ENCODE measurements around the gene MACROD2.

The MACROD2 gene

DNA sequence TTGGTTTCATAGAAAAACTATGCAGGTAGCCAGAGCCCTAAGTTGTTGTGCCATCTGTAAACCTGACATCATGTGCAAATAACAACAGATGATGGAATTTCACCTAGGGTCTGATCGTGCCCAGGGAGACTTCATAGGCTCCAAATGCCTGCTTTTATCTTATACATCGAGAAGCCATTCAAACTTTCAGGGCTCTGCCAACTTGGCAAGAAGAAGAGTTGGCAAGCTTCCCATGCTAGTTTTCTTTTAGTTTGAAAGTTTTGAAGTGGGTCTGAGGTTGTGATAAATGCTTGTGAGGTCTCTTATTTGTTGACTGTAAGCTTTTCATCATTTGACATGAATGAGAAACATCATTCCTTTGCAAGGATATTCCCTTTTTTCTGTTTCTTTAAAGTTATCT, 517.5 kb downstream of the MACROD2 start:
- no peak overlapping the region for H3K4me3 ChIP-seq (ENCODE audit: insufficient read length, low read depth)
- DNase-seq (ENCODE audit: low read depth, low spot score): no peak
- no peak overlapping the region for H3K9ac ChIP-seq (ENCODE audit: insufficient read length, low read depth)
- no peaks in the 10 kb centered on the region for H3K4me1 ChIP-seq (ENCODE audit: insufficient read depth, insufficient read length)
- TF ChIP-seq ZNF274 (IDR thresholded peaks at IDR 0.05; ENCODE audit: low read depth, low read length) (no peak), SUZ12 (IDR thresholded peaks at IDR 0.05; ENCODE audit: extremely low read depth, insufficient read depth, insufficient read length) (no peak), YY1 (IDR thresholded peaks at IDR 0.05; ENCODE audit: insufficient read depth, insufficient read length) (no peak)
- no peaks in the 10 kb centered on the region; the same call in 1 of the 2 replicates for H3K9me3 ChIP-seq (ENCODE audit: insufficient read depth, low read length)
- no peaks in the 10 kb centered on the region for H3K27me3 ChIP-seq (ENCODE audit: insufficient read depth, insufficient read length)
- H3K36me3 ChIP-seq (ENCODE audit: insufficient read depth, insufficient read length, low read length): no peaks in the 10 kb centered on the region

DNA sequence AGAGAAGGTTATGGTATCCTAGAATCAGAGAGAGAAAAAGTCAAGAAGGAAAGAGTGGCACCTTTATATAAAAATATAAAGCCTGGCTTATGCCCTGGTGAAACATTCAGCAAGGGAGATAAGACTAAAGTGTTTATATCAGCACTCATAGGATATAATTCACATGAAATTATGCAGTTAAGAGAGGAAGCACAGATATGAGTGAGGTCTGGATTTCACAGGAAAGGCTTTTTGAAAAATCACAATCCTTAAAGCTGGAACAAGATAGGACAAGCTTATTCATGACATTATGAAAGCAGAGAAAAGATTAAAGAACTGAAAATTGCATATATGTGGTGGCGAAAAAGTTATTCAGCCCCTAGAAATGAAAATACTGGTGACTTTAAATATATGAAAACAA, 523.3 kb downstream of the MACROD2 start:
- TF ChIP-seq YY1 (IDR thresholded peaks at IDR 0.05; ENCODE audit: insufficient read depth, insufficient read length): no peak
- no peak for TF ChIP-seq SUZ12 (IDR thresholded peaks at IDR 0.05; ENCODE audit: extremely low read depth, insufficient read depth, insufficient read length)
- no peak for TF ChIP-seq ZNF274 (IDR thresholded peaks at IDR 0.05; ENCODE audit: low read depth, low read length)
- Histone ChIP-seq H3K27me3 (ENCODE audit: insufficient read depth, insufficient read length) (no peaks in the 10 kb centered on the region), H3K9ac (ENCODE audit: insufficient read length, low read depth) (no peak overlapping the region), H3K36me3 (ENCODE audit: insufficient read depth, insufficient read length, low read length) (no peaks in the 10 kb centered on the region), H3K9me3 (ENCODE audit: insufficient read depth, low read length) (no peaks in the 10 kb centered on the region), H3K4me3 (ENCODE audit: insufficient read length, low read depth) (no peak overlapping the region), H3K4me1 (ENCODE audit: insufficient read depth, insufficient read length) (no peaks in the 10 kb centered on the region)
- no peak for DNase-seq (ENCODE audit: low read depth, low spot score)

DNA sequence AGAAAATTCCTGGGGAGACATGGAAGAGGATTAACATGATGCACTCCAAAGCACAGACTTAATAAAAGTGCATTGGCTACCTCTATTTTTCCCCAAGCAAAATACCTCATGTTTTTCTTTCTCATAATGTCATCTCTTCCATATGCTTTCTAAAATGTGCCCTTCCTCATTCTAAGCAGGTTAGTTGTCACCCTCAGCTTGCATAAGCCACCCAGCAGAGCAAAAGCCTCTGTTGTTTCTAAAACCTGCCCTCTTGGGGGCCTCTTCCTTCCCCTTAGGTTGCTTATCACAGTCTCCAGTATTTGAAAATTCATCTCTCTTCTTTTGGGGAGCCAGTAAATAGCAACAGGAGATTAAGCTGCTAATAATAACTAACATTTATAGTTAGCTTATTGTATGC, 525.7 kb downstream of the MACROD2 start:
- Histone ChIP-seq H3K4me1 (ENCODE audit: insufficient read depth, insufficient read length) (no peaks in the 10 kb centered on the region), H3K9ac (ENCODE audit: insufficient read length, low read depth) (no peak overlapping the region), H3K36me3 (ENCODE audit: insufficient read depth, insufficient read length, low read length) (no peaks in the 10 kb centered on the region), H3K9me3 (ENCODE audit: insufficient read depth, low read length) (no peaks in the 10 kb centered on the region), H3K4me3 (ENCODE audit: insufficient read length, low read depth) (no peak overlapping the region), H3K27me3 (ENCODE audit: insufficient read depth, insufficient read length) (no peaks in the 10 kb centered on the region)
- DNase-seq (ENCODE audit: low read depth, low spot score): no peak
- TF ChIP-seq YY1 (IDR thresholded peaks at IDR 0.05; ENCODE audit: insufficient read depth, insufficient read length) (no peak), SUZ12 (IDR thresholded peaks at IDR 0.05; ENCODE audit: extremely low read depth, insufficient read depth, insufficient read length) (no peak), ZNF274 (IDR thresholded peaks at IDR 0.05; ENCODE audit: low read depth, low read length) (no peak)

DNA sequence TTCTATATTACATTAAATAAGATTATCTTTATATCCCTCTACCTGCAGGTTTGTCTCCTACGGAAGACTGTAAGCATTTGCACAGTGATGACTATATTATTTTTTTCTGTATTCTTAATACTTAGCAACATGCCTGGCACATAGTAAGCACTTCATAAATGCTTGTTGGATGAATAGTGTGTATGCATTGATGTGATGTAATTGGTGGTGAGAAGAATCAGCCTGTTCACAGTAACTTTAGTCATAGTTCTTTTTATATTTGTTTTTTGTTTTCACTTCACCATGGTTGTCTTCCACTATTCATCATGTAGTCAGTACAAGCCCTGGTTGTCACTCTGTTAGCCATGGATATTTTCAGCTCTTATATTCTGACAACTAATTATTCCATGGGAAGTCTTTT, 526.1 kb downstream of the MACROD2 start:
- DNase-seq (ENCODE audit: low read depth, low spot score): no peak
- TF ChIP-seq SUZ12 (IDR thresholded peaks at IDR 0.05; ENCODE audit: extremely low read depth, insufficient read depth, insufficient read length): no peak
- Histone ChIP-seq H3K9me3 (ENCODE audit: insufficient read depth, low read length) (no peaks in the 10 kb centered on the region), H3K36me3 (ENCODE audit: insufficient read depth, insufficient read length, low read length) (no peaks in the 10 kb centered on the region), H3K27me3 (ENCODE audit: insufficient read depth, insufficient read length) (no peaks in the 10 kb centered on the region), H3K4me1 (ENCODE audit: insufficient read depth, insufficient read length) (no peaks in the 10 kb centered on the region), H3K4me3 (ENCODE audit: insufficient read length, low read depth) (no peak overlapping the region), H3K9ac (ENCODE audit: insufficient read length, low read depth) (no peak overlapping the region)

DNA sequence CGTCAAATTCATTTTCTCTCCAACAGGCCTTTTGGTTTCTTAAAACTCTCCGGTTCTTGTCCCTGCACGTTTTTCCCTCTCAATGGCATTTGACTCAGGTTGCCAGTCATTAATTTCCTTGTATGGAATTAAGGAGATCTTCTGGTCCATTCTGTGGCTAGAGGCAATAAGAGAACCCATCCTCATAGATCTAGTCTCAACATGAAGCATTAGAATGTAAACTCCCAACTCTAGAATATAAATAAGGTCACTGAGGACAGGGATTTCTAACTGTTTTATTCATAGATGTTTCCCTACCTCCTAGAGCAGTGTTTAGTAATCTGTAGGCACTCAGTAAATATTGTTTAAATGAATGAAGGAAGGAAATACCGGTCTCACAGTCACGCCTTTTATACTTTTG, 527.3 kb downstream of the MACROD2 start:
- H3K4me3 ChIP-seq (ENCODE audit: insufficient read length, low read depth): no peak overlapping the region
- TF ChIP-seq SUZ12 (IDR thresholded peaks at IDR 0.05; ENCODE audit: extremely low read depth, insufficient read depth, insufficient read length) (no peak), ZNF274 (IDR thresholded peaks at IDR 0.05; ENCODE audit: low read depth, low read length) (no peak), YY1 (IDR thresholded peaks at IDR 0.05; ENCODE audit: insufficient read depth, insufficient read length) (no peak)
- H3K36me3 ChIP-seq (ENCODE audit: insufficient read depth, insufficient read length, low read length): no peaks in the 10 kb centered on the region
- DNase-seq (ENCODE audit: low read depth, low spot score): no peak
- H3K27me3 ChIP-seq (ENCODE audit: insufficient read depth, insufficient read length): no peaks in the 10 kb centered on the region
- no peaks in the 10 kb centered on the region for H3K4me1 ChIP-seq (ENCODE audit: insufficient read depth, insufficient read length)
- no peak overlapping the region for H3K9ac ChIP-seq (ENCODE audit: insufficient read length, low read depth)
- H3K9me3 ChIP-seq (ENCODE audit: insufficient read depth, low read length): no peaks in the 10 kb centered on the region

DNA sequence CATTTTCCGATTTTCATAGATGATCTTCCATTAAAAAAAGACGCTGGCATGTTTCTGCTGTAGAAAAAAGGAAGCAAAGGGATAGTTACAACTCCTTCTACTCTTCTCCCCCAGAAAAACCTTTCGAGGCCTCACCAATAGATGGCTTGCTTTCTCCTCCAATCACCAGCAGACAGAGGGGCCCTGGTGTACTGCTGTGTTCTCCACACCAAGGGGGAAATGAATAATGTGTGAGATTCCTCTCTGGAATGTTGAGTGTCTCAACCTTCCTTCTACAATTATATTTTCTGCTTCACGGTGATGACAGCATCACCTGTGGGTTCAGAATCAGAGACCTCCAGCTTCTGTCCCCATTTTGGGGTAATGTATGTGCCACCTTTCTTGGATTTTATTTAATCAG, 527.8 kb downstream of the MACROD2 start:
- TF ChIP-seq SUZ12 (IDR thresholded peaks at IDR 0.05; ENCODE audit: extremely low read depth, insufficient read depth, insufficient read length): no peak
- TF ChIP-seq ZNF274 (IDR thresholded peaks at IDR 0.05; ENCODE audit: low read depth, low read length): no peak
- TF ChIP-seq YY1 (IDR thresholded peaks at IDR 0.05; ENCODE audit: insufficient read depth, insufficient read length): no peak
- DNase-seq (ENCODE audit: low read depth, low spot score): no peak
- no peaks in the 10 kb centered on the region for H3K4me1 ChIP-seq (ENCODE audit: insufficient read depth, insufficient read length)

DNA sequence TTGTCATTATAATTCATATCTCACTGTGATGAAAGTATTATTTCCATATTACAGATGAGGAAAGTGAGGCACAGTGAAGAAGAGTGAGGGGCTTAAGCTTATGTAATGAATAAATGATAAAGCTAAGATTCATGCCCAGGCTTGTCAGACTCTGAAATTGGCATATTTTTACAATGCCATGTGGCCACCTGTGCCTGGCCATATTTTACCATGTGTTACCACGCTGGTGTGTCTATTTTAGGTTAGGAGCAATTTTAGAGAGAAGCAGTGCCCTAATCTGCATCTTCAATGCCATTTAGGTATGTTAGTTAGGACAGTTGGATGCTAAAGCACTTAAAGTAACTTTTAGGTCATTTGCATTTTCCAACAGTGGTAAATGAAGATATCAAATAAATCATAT, 530.1 kb downstream of the MACROD2 start:
- no peaks in the 10 kb centered on the region for H3K4me1 ChIP-seq (ENCODE audit: insufficient read depth, insufficient read length)
- H3K27me3 ChIP-seq (ENCODE audit: insufficient read depth, insufficient read length): no peaks in the 10 kb centered on the region
- no peak overlapping the region for H3K4me3 ChIP-seq (ENCODE audit: insufficient read length, low read depth)
- DNase-seq (ENCODE audit: low read depth, low spot score): no peak
- no peaks in the 10 kb centered on the region for H3K36me3 ChIP-seq (ENCODE audit: insufficient read depth, insufficient read length, low read length)
- TF ChIP-seq SUZ12 (IDR thresholded peaks at IDR 0.05; ENCODE audit: extremely low read depth, insufficient read depth, insufficient read length) (no peak), ZNF274 (IDR thresholded peaks at IDR 0.05; ENCODE audit: low read depth, low read length) (no peak), YY1 (IDR thresholded peaks at IDR 0.05; ENCODE audit: insufficient read depth, insufficient read length) (no peak)
- H3K9ac ChIP-seq (ENCODE audit: insufficient read length, low read depth): no peak overlapping the region
- no peaks in the 10 kb centered on the region for H3K9me3 ChIP-seq (ENCODE audit: insufficient read depth, low read length)

More for the DNA sequence above, 527.8 kb downstream of the MACROD2 start:
- H3K27me3 ChIP-seq (ENCODE audit: insufficient read depth, insufficient read length): no peaks in the 10 kb centered on the region
- H3K36me3 ChIP-seq (ENCODE audit: insufficient read depth, insufficient read length, low read length): no peaks in the 10 kb centered on the region
- no peak overlapping the region for H3K4me3 ChIP-seq (ENCODE audit: insufficient read length, low read depth)
- no peak overlapping the region for H3K9ac ChIP-seq (ENCODE audit: insufficient read length, low read depth)
- H3K9me3 ChIP-seq (ENCODE audit: insufficient read depth, low read length): no peaks in the 10 kb centered on the region

DNA sequence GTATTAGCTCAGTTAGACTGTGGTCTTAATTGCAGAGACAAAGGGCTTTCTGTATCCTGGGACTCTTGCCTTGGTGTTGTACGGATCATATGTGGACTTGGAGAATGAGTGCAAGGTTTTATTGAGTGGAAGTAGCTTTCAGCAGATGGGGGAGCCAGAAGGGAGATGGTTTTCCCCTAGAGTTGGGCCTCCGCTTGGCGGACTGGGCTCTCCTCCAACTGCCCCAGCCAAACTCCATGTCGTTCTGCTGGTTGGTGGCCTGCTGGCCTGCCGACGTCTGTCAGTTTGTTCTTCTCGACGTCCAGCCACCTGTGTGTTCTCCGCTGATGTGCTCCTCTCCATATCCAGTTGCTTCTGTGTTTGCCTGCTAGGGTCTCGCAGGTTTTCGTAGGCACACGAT, 531.6 kb downstream of the MACROD2 start:
- H3K9me3 ChIP-seq (ENCODE audit: insufficient read depth, low read length): no peaks in the 10 kb centered on the region
- no peak overlapping the region for H3K4me3 ChIP-seq (ENCODE audit: insufficient read length, low read depth)
- no peaks in the 10 kb centered on the region for H3K36me3 ChIP-seq (ENCODE audit: insufficient read depth, insufficient read length, low read length)
- no peak for DNase-seq (ENCODE audit: low read depth, low spot score)
- H3K4me1 ChIP-seq (ENCODE audit: insufficient read depth, insufficient read length): no peaks in the 10 kb centered on the region
- no peaks in the 10 kb centered on the region for H3K27me3 ChIP-seq (ENCODE audit: insufficient read depth, insufficient read length)
- no peak overlapping the region for H3K9ac ChIP-seq (ENCODE audit: insufficient read length, low read depth)
- TF ChIP-seq YY1 (IDR thresholded peaks at IDR 0.05; ENCODE audit: insufficient read depth, insufficient read length) (no peak), ZNF274 (IDR thresholded peaks at IDR 0.05; ENCODE audit: low read depth, low read length) (no peak), SUZ12 (IDR thresholded peaks at IDR 0.05; ENCODE audit: extremely low read depth, insufficient read depth, insufficient read length) (no peak)
